PC-3 (cell line): ENCODE data around the gene P2RX6. TPM values are rescaled to one million over a fixed set of nuclear protein-coding genes. Genes with fewer than 3 reads are reported as not detected.
A peak's percentile ranks its signal among the peaks of the same experiment; 100 is the strongest.

Experiments
- ATAC-seq: fragments of 200-7000 bp; cut with Tn5 transposase; 2 replicates; pipeline ENCODE4 v1.9.1; 2020; ENCODE audit warnings: mild to moderate bottlenecking, moderate library complexity
- BruUV-seq: library from RNA; stranded (reverse); fragments of 400-500 nt; replicated peaks from 2 replicates; lab custom pipeline; 2021; lab: Mats Ljungman, UMichigan
- CTCF ChIA-PET: fragments of 300-600 bp; sonication (Branson Sonifier 250); formaldehyde crosslinking; loops from one replicate; lab custom pipeline; 2022; ENCODE audit warnings: antibody characterized with exemption; lab: Charles Lee
- POLR2A ChIA-PET: fragments of 300-600 bp; sonication (Branson Sonifier 250); formaldehyde crosslinking; loops from one replicate; lab custom pipeline; 2022; ENCODE audit warnings: antibody characterized with exemption; ENCODE audit not compliant: unreplicated experiment; lab: Charles Lee
- DNase-seq: peaks from one replicate; pipeline ENCODE4 v3.0.0-alpha.2; 2015
- H2AFZ ChIP-seq: fragments of 300-600 bp; sonication (generic); 2 replicates; pipeline ENCODE4 v1.6.0; 2016; ENCODE audit warnings: antibody characterized with exemption, low read length
- H3F3A ChIP-seq: fragments of 300-600 bp; sonication (generic); one replicate; pipeline ENCODE4 v1.6.0; 2017; ENCODE audit warnings: antibody characterized with exemption, low read length, control low read depth, mild to moderate bottlenecking; ENCODE audit not compliant: unreplicated experiment
- H3K27ac ChIP-seq: fragments of 300-600 bp; sonication (generic); 2 replicates; pipeline ENCODE4 v1.5.1; 2016; ENCODE audit warnings: mild to moderate bottlenecking, low read length
- H3K27me3 ChIP-seq: fragments of 300-600 bp; sonication (generic); 2 replicates; pipeline ENCODE4 v1.6.1; 2016; ENCODE audit warnings: low read length, mixed read lengths
- H3K36me3 ChIP-seq: fragments of 300-600 bp; sonication (generic); 2 replicates; pipeline ENCODE4 v1.6.1; 2016; ENCODE audit warnings: low read depth, mixed run types, low read length, mixed read lengths
- H3K4me1 ChIP-seq: fragments of 300-600 bp; sonication (generic); 2 replicates; pipeline ENCODE4 v1.5.1; 2016; ENCODE audit warnings: low read length; ENCODE audit not compliant: insufficient read depth
- H3K4me2 ChIP-seq: fragments of 300-600 bp; sonication (generic); 2 replicates; pipeline ENCODE4 v1.6.0; 2016; ENCODE audit warnings: low read length
- H3K4me3 ChIP-seq: fragments of 300-600 bp; sonication (generic); 2 replicates; pipeline ENCODE4 v1.5.1; 2016; ENCODE audit warnings: mild to moderate bottlenecking, low read length, mixed read lengths
- H3K79me2 ChIP-seq: fragments of 300-600 bp; sonication (generic); 2 replicates; pipeline ENCODE4 v1.6.1; 2017; ENCODE audit warnings: low read length, mixed read lengths
- H3K9ac ChIP-seq: fragments of 300-600 bp; sonication (generic); 2 replicates; pipeline ENCODE4 v1.6.0; 2016; ENCODE audit warnings: mild to moderate bottlenecking, low read length
- H3K9me2 ChIP-seq: fragments of 300-600 bp; sonication (generic); replicated peaks from 2 replicates; pipeline ENCODE4 v1.6.1; 2016; ENCODE audit warnings: mixed run types, low read length, mixed read lengths
- H3K9me3 ChIP-seq: fragments of 300-600 bp; sonication (generic); 2 replicates; pipeline ENCODE4 v1.6.1; 2016; ENCODE audit warnings: low read length, mixed read lengths
- H4K20me1 ChIP-seq: fragments of 300-600 bp; sonication (generic); 2 replicates; pipeline ENCODE4 v1.6.1; 2016; ENCODE audit warnings: low read length, mixed read lengths
- CTCF ChIP-seq: fragments of 300-600 bp; sonication (generic); conservative IDR thresholded peaks from 2 replicates; pipeline ENCODE4 v1.5.1; 2017; ENCODE audit warnings: antibody characterized with exemption, low read depth, mild to moderate bottlenecking, low read length
- EZH2 ChIP-seq: fragments of 300-600 bp; sonication (generic); IDR thresholded peaks from one replicate; pipeline ENCODE4 v1.6.1; 2017; ENCODE audit warnings: antibody characterized with exemption, mild to moderate bottlenecking, low read length; ENCODE audit not compliant: unreplicated experiment
- EZH2phosphoT487 ChIP-seq: fragments of 300-600 bp; sonication (generic); IDR thresholded peaks from 2 replicates; pipeline ENCODE4 v1.6.1; 2018; ENCODE audit warnings: mild to moderate bottlenecking, antibody characterized with exemption, low read length, borderline replicate concordance
- intact Hi-C: fragments of 100-400 bp; cut with micrococcal nuclease; formaldehyde crosslinking; loops from 2 replicates; pipeline ENCODE4 v1.9.0; 2023
- total RNA-seq: library from RNA; depleted of rRNA; stranded (reverse); fragments of >200 nt; gene quantifications from 2 replicates; pipeline ENCODE4 v1.2.3, GENCODE V29; 2014

The P2RX6 gene
- total RNA-seq, 1 experiment from 2014 or later = 1.1 TPM

DNA sequence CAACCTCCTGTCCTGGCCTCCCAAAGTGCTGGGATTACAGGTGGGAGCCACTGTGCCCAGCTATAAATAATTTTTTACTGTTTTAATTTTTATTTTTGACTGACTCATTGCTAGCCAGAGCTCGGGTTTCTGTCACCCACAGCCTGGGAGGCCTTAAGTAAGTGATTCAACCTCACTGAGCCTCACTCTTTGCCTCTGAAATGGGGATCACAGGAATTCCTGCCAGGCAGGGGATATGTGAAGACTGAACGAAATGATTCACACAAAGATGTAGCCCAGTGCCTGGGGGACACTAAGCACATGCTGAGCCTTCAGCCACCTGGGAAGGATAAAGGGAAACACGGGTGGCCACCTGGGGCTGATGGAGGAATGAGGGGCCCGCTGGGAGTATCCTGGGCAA lies 27.0 kb downstream of the P2RX6 start:
- intact Hi-C loops = no loop called here
- Histone ChIP-seq H3K79me2 (no peaks in the 10 kb centered on the region), H3K4me1 (peaks cover 19% of the 10 kb centered on the region), H3K4me3 (no peak overlapping the region), H3K27ac (no peak overlapping the region), H3K36me3 (no peaks in the 10 kb centered on the region), H3F3A (no peaks in the 10 kb centered on the region), H3K9me2 (no peaks in the 10 kb centered on the region), H2AFZ (no peak overlapping the region), H4K20me1 (no peaks in the 10 kb centered on the region), H3K9me3 (no peaks in the 10 kb centered on the region), H3K4me2 (no peak overlapping the region), H3K27me3 (no peaks in the 10 kb centered on the region), H3K9ac (no peak overlapping the region)
- peak; percentile 8 for DNase-seq
- no TSS peak for BruUV-seq
- ChIA-PET CTCF (interaction anchor here (0.6 kb wide), 1 partner anchor 60 kb away, joined by 3 read pairs; no protein-coding TSS in a partner anchor), POLR2A (no interaction called here)
- TF ChIP-seq CTCF = no peak
- no peak for TF ChIP-seq EZH2
- no peak for TF ChIP-seq EZH2phosphoT487
- no peak for ATAC-seq

GRCh38 chr22:21042978-21043859 lies 28.3 kb downstream of the P2RX6 start:
- POLR2A ChIA-PET = interaction anchor here (0.6 kb wide), 1 partner anchor 35 kb away, joined by 3 read pairs; no protein-coding TSS in a partner anchor
- no peak overlapping the region for H3K27ac ChIP-seq
- no peak overlapping the region for H3K4me2 ChIP-seq

More at GRCh38 chr22:21042978-21043859, 28.3 kb downstream of the P2RX6 start:
- H3F3A ChIP-seq = no peaks in the 10 kb centered on the region
- ATAC-seq (no peak), DNase-seq (peak; percentile 24)
- H3K9me2 ChIP-seq = no peaks in the 10 kb centered on the region
- no peaks in the 10 kb centered on the region for H3K79me2 ChIP-seq
- no peaks in the 10 kb centered on the region for H3K27me3 ChIP-seq
- H3K4me1 ChIP-seq = peaks cover 19% of the 10 kb centered on the region
- H3K9me3 ChIP-seq = no peaks in the 10 kb centered on the region
- TF ChIP-seq CTCF = no peak
- no peak for TF ChIP-seq EZH2phosphoT487
- no peak for TF ChIP-seq EZH2
- CTCF ChIA-PET = no interaction called here
- H3K4me3 ChIP-seq = no peak overlapping the region
- H3K9ac ChIP-seq = no peak overlapping the region
- no TSS peak for BruUV-seq
- H4K20me1 ChIP-seq = no peaks in the 10 kb centered on the region
- no peaks in the 10 kb centered on the region for H3K36me3 ChIP-seq
- intact Hi-C loops = no loop called here
- no peak overlapping the region for H2AFZ ChIP-seq
